ENCODE results near the gene TRAPPC14. TPM values are rescaled to one million over a fixed set of nuclear protein-coding genes. Genes with fewer than 3 reads are reported as not detected.
A peak's percentile ranks its signal among the peaks of the same experiment; 100 is the strongest.

Gene TRAPPC14
- total and polyA plus RNA-seq, 2 of the 8 experiments (the other 6 are each of a cell fraction or from before 2014, with no cell fraction given) = 11.9 to 22.1 TPM

DNA sequence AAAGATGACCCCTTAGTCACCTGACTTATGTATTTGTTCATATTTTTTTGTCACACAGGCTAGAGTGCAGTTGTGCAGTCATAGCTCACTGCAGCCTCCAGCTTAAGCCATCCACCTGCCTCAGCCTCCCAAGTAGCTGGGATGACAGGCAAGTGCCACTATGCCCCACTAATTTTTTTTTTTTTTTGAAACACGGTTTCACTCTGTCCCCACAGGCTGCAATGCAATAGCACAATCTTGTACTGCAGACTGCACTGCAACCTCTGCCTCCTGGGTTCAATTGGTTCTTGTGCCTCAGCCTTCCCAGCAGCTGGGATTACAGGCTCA lies 29.9 kb downstream of the TRAPPC14 start:
- no peak overlapping the region for H3K14ac ChIP-seq (ENCODE audit: insufficient read length)
- H2BK20ac ChIP-seq (ENCODE audit: low read length) = no peak overlapping the region
- H2BK12ac ChIP-seq (ENCODE audit: low read depth, low read length) = no peak overlapping the region
- H3K9ac ChIP-seq (replicated peaks in 1 of 4; ENCODE audit: extremely low read depth in 1 of 4, low read depth in 3 of 4, low read length in 3 of 4) = no peak overlapping the region
- no peak overlapping the region for H3K4me3 ChIP-seq (ENCODE audit: extremely low read depth in 1 of 4, insufficient read depth in 2 of 4, low read depth in 3 of 4, low read length in 4 of 4)
- peak overlapping the region; percentile 74 to 90; a peak in 2 of 4 replicates for H3K4me2 ChIP-seq (ENCODE audit: insufficient read depth in 1 of 2, low read depth in 2 of 2, low read length in 2 of 2)
- no peaks in the 10 kb centered on the region for H3K79me1 ChIP-seq (ENCODE audit: low read depth, low read length)
- no peak overlapping the region for H3K27ac ChIP-seq (ENCODE audit: low read depth, low read length)
- H3K4ac ChIP-seq (replicated peaks; ENCODE audit: insufficient read length, low read depth, low read length) = no peak overlapping the region
- 79% methylated on average over 1 of the region's 1 CpG; no CpG with 5 or more reads in 1 of the 2 experiments for WGBS, 2 experiments (ENCODE audit: extremely low coverage in 1 of 2, insufficient coverage in 1 of 2, insufficient read length in 1 of 2, insufficient replicate concordance in 2 of 2, low coverage in 1 of 2, low lambda C conversion rate in 2 of 2, missing lambda C conversion rate in 1 of 2)
- no peaks in the 10 kb centered on the region for H3K36me3 ChIP-seq (ENCODE audit: control insufficient read depth in 2 of 4, insufficient read depth in 4 of 4, low read length in 3 of 4)
- no peaks in the 10 kb centered on the region for H3K9me3 ChIP-seq (ENCODE audit: insufficient read depth in 2 of 2, low read depth in 1 of 2, low read length in 1 of 2)
- ChIA-PET POLR2A (ENCODE audit: partially characterized antibody) (interaction anchor here (0.6 to 4.1 kb wide), 21 partner anchors 8 to 53 kb away, joined by 3 to 68 read pairs (median 4); partner anchors contain the start of genes AP4M1, GAL3ST4, GPC2 and MCM7), CTCF (ENCODE audit: partially characterized antibody) (interaction anchor here (0.5 to 9.0 kb wide), 14 partner anchors 17 to 215 kb away, joined by 3 to 108 read pairs (median 4); partner anchors contain the start of genes AP4M1, GAL3ST4, GPC2 and LAMTOR4)
- peaks cover 0 to 8% (median 0%) of the 10 kb centered on the region in 4 experiments; a peak in 2 of 7 replicates for H3K4me1 ChIP-seq (replicated peaks in 1 of 4; ENCODE audit: control insufficient read depth in 3 of 4, insufficient read depth in 4 of 4, low read length in 3 of 4)
- H4K20me1 ChIP-seq (replicated peaks in 1 of 2; ENCODE audit: control insufficient read depth in 1 of 2, insufficient read depth in 2 of 2, low read length in 2 of 2) = no peaks in the 10 kb centered on the region
- no peak overlapping the region for H2BK5ac ChIP-seq (ENCODE audit: low read depth, low read length)
- no peaks in the 10 kb centered on the region for H3K79me2 ChIP-seq (ENCODE audit: control insufficient read depth in 1 of 2, insufficient read depth in 2 of 2, low read length in 2 of 2)
- peaks cover 0 to 11% (median 0%) of the 10 kb centered on the region in 4 experiments; a peak in 2 of 7 replicates for H3K27me3 ChIP-seq (replicated peaks in 1 of 4; ENCODE audit: control insufficient read depth in 3 of 4, extremely low read depth in 1 of 4, insufficient read depth in 3 of 4, low read length in 3 of 4)
- DNase-seq (ENCODE audit: low read depth in 1 of 2, low spot score in 2 of 2) (no peak), FAIRE-seq (no peak)
- no peak overlapping the region for H3K56ac ChIP-seq (replicated peaks; ENCODE audit: insufficient read length, low read depth, low read length)
- H2BK120ac ChIP-seq (replicated peaks; ENCODE audit: low read depth, low read length) = no peak overlapping the region
- H3K18ac ChIP-seq (ENCODE audit: extremely low read depth, low read length) = no peak overlapping the region
- H2AFZ ChIP-seq (ENCODE audit: low read length) = no peak overlapping the region
- H4K8ac ChIP-seq (ENCODE audit: extremely low read depth, insufficient read depth, low read length) = no peak overlapping the region
- H3K23me2 ChIP-seq (ENCODE audit: low read depth, low read length) = peaks cover 8% of the 10 kb centered on the region; the same call in 1 of the 2 replicates
- H2BK15ac ChIP-seq (ENCODE audit: low read length) = no peak overlapping the region
- H4K91ac ChIP-seq (replicated peaks; ENCODE audit: insufficient read length, low read length) = no peak overlapping the region
- H2AK5ac ChIP-seq (ENCODE audit: low read depth, low read length) = no peak overlapping the region
- H3K23ac ChIP-seq (ENCODE audit: insufficient read length) = no peak overlapping the region
- no peak overlapping the region for H4K5ac ChIP-seq (ENCODE audit: insufficient read length, low read depth, low read length)
- no peak for TF ChIP-seq EP300 (IDR thresholded peaks at IDR 0.05; ENCODE audit: borderline replicate concordance in 1 of 2, low read depth in 2 of 2, low read length in 2 of 2)
- no peak for TF ChIP-seq FOSL1 (IDR thresholded peaks at IDR 0.05; ENCODE audit: insufficient read depth, low read depth, low read length)
- TF ChIP-seq SIX5 (IDR thresholded peaks at IDR 0.05; ENCODE audit: low read depth, low read length) = no peak
- TF ChIP-seq, protein P1, sequence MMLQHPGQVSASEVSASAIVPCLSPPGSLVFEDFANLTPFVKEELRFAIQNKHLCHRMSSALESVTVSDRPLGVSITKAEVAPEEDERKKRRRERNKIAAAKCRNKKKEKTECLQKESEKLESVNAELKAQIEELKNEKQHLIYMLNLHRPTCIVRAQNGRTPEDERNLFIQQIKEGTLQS (IDR thresholded peaks at IDR 0.05; ENCODE audit: insufficient read depth, low read depth, low read length) = no peak
- no peak for TF ChIP-seq ASH2L (IDR thresholded peaks at IDR 0.05; ENCODE audit: low read length)
- TF ChIP-seq SP4 (IDR thresholded peaks at IDR 0.05; ENCODE audit: low read length) = no peak
- TF ChIP-seq CBX5 (IDR thresholded peaks at IDR 0.05; ENCODE audit: low read depth, low read length) = no peak
- no peak for TF ChIP-seq EGR1 (IDR thresholded peaks at IDR 0.05; ENCODE audit: borderline replicate concordance, low read depth, low read length)
- no peak for TF ChIP-seq YY1 (IDR thresholded peaks at IDR 0.05; ENCODE audit: low read depth, low read length)
- no peak for TF ChIP-seq SIRT6 (IDR thresholded peaks at IDR 0.05; ENCODE audit: low read length)
- no peak for TF ChIP-seq NRF1 (IDR thresholded peaks at IDR 0.05; ENCODE audit: low read depth, low read length)
- TF ChIP-seq RAD21 (IDR thresholded peaks at IDR 0.05 in 1 of 2, conservative IDR thresholded peaks at IDR 0.05 in 1 of 2; ENCODE audit: low read depth in 2 of 2, low read length in 2 of 2) = no peak
- no peak for TF ChIP-seq SRF (IDR thresholded peaks at IDR 0.05; ENCODE audit: low read depth, low read length)
- no peak for TF ChIP-seq POU5F1 (IDR thresholded peaks at IDR 0.05; ENCODE audit: low read depth, low read length)

Data from H1 (cell line).